ENCODE data around the gene MORN5.

MORN5 gene

GRCh38 chr9:122143296-122143695 is 16.4 kb upstream of the MORN5 start:
- DNase-seq (ENCODE audit: low read depth in 2 of 2, low spot score in 1 of 2) = no peak

GRCh38 chr9:122143876-122144405 is 15.8 kb upstream of the MORN5 start:
- no peak for DNase-seq (ENCODE audit: low read depth in 2 of 2, low spot score in 1 of 2)

- no peak for DNase-seq (ENCODE audit: low read depth in 2 of 2, low spot score in 1 of 2)
Measured at GRCh38 chr9:122144836-122145591, 14.7 kb upstream of the MORN5 start.

GRCh38 chr9:122145592-122145863 is 14.2 kb upstream of the MORN5 start:
- no peak for DNase-seq (ENCODE audit: low read depth in 2 of 2, low spot score in 1 of 2)

GRCh38 chr9:122151267-122151828 is 8.4 kb upstream of the MORN5 start:
- DNase-seq (ENCODE audit: low read depth in 2 of 2, low spot score in 1 of 2) = no peak

- DNase-seq (ENCODE audit: low read depth in 2 of 2, low spot score in 1 of 2) = no peak
Measured at GRCh38 chr9:122155796-122156195, 3.9 kb upstream of the MORN5 start.

GRCh38 chr9:122158202-122158601 is 1.5 kb upstream of the MORN5 start:
- DNase-seq (ENCODE audit: low read depth in 2 of 2, low spot score in 1 of 2) = no peak

GRCh38 chr9:122159925-122160246 is 178 bp downstream of the MORN5 start:
- no peak for DNase-seq (ENCODE audit: low read depth in 2 of 2, low spot score in 1 of 2)

GRCh38 chr9:122162415-122162814 is 2.7 kb downstream of the MORN5 start:
- no peak for DNase-seq (ENCODE audit: low read depth in 2 of 2, low spot score in 1 of 2)

- DNase-seq (ENCODE audit: low read depth in 2 of 2, low spot score in 1 of 2) = no peak
Measured at GRCh38 chr9:122164286-122164685, 4.6 kb downstream of the MORN5 start.

GRCh38 chr9:122168356-122168755 is 8.6 kb downstream of the MORN5 start:
- no peak for DNase-seq (ENCODE audit: low read depth in 2 of 2, low spot score in 1 of 2)

- no peak for DNase-seq (ENCODE audit: low read depth in 2 of 2, low spot score in 1 of 2)
Measured at GRCh38 chr9:122172131-122172530, 12.4 kb downstream of the MORN5 start.

- DNase-seq (ENCODE audit: low read depth in 2 of 2, low spot score in 1 of 2) = no peak
Measured at GRCh38 chr9:122173670-122174069, 14.0 kb downstream of the MORN5 start.

GRCh38 chr9:122176916-122177315 is 17.2 kb downstream of the MORN5 start:
- DNase-seq (ENCODE audit: low read depth in 2 of 2, low spot score in 1 of 2) = no peak

- no peak for DNase-seq (ENCODE audit: low read depth in 2 of 2, low spot score in 1 of 2)
Measured at GRCh38 chr9:122179054-122179689, 19.5 kb downstream of the MORN5 start.

- DNase-seq (ENCODE audit: low read depth in 2 of 2, low spot score in 1 of 2) = no peak
Measured at GRCh38 chr9:122179690-122180074, 20.0 kb downstream of the MORN5 start.

GRCh38 chr9:122180633-122181032 is 20.9 kb downstream of the MORN5 start:
- DNase-seq (ENCODE audit: low read depth in 2 of 2, low spot score in 1 of 2) = no peak

- DNase-seq (ENCODE audit: low read depth in 2 of 2, low spot score in 1 of 2) = no peak
Measured at GRCh38 chr9:122183501-122183900, 23.8 kb downstream of the MORN5 start.

GRCh38 chr9:122184551-122184950 is 24.8 kb downstream of the MORN5 start:
- DNase-seq (ENCODE audit: low read depth in 2 of 2, low spot score in 1 of 2) = no peak

GRCh38 chr9:122186301-122186700 is 26.6 kb downstream of the MORN5 start:
- no peak for DNase-seq (ENCODE audit: low read depth in 2 of 2, low spot score in 1 of 2)

- no peak for DNase-seq (ENCODE audit: low read depth in 2 of 2, low spot score in 1 of 2)
Measured at GRCh38 chr9:122186777-122187470, 27.2 kb downstream of the MORN5 start.

- no peak for DNase-seq (ENCODE audit: low read depth in 2 of 2, low spot score in 1 of 2)
Measured at GRCh38 chr9:122188369-122188768, 28.7 kb downstream of the MORN5 start.
